Neural cell (in vitro differentiated cells): ENCODE results near the gene ANO4. TPM values are rescaled to one million over a fixed set of nuclear protein-coding genes. Genes with fewer than 3 reads are reported as not detected.
"Not testable (repeated sequence)": the region's sequence is repeated elsewhere in the genome, so short reads cannot be mapped to it uniquely, and the experiment has no call there.

Experiments used
- H2AFZ ChIP-seq: fragments of 200-600, 300-800 bp; sonication (generic), shearing (Covaris generic); 2 replicates; pipeline ENCODE4 v1.6.0; 2014; ENCODE audit warnings: low read depth, mild to moderate bottlenecking, antibody characterized with exemption, low read length, moderate library complexity
- H3F3A ChIP-seq: fragments of 200-600 bp; shearing (Covaris generic); 2 replicates; pipeline ENCODE4 v1.6.1; 2016; ENCODE audit warnings: mild to moderate bottlenecking, moderate library complexity, mixed read lengths, antibody characterized with exemption, low read length; ENCODE audit not compliant: insufficient read depth, poor library complexity, severe bottlenecking
- H3K27ac ChIP-seq: fragments of 200-600, 300-800 bp; sonication (generic), shearing (Covaris generic); 2 replicates; pipeline ENCODE4 v1.5.1; 2014; ENCODE audit warnings: mild to moderate bottlenecking, low read length, moderate library complexity
- H3K27me3 ChIP-seq: fragments of 300-800, 200-600 bp; sonication (generic), shearing (Covaris generic); 2 replicates; pipeline ENCODE4 v1.6.0; 2014; ENCODE audit warnings: mild to moderate bottlenecking, low read depth, low read length, moderate library complexity; ENCODE audit not compliant: insufficient read depth
- H3K36me3 ChIP-seq: fragments of 300-800, 200-600 bp; sonication (generic), shearing (Covaris generic); 2 replicates; pipeline ENCODE4 v1.5.1; 2014; ENCODE audit warnings: mild to moderate bottlenecking, antibody characterized with exemption, low read length, moderate library complexity; ENCODE audit not compliant: insufficient read depth
- H3K4me2 ChIP-seq: fragments of 300-800, 200-600 bp; sonication (generic), shearing (Covaris generic); 2 replicates; pipeline ENCODE4 v1.6.0; 2014; ENCODE audit warnings: mild to moderate bottlenecking, low read length
- H3K4me3 ChIP-seq: fragments of 300-800, 200-600 bp; sonication (generic), shearing (Covaris generic); 2 replicates; pipeline ENCODE4 v1.5.1; 2014; ENCODE audit warnings: mild to moderate bottlenecking, low read length, moderate library complexity
- H3K79me2 ChIP-seq: fragments of 200-600 bp; shearing (Covaris generic); replicated peaks from 2 replicates; pipeline ENCODE4 v1.6.0; 2014; ENCODE audit warnings: mild to moderate bottlenecking, low read length, moderate library complexity; ENCODE audit not compliant: insufficient read depth
- H3K9ac ChIP-seq: fragments of 300-800, 200-600 bp; sonication (generic), shearing (Covaris generic); 2 replicates; pipeline ENCODE4 v1.6.1; 2016; ENCODE audit warnings: mild to moderate bottlenecking, low read length, mixed read lengths
- H3K9me2 ChIP-seq: fragments of 200-600 bp; shearing (Covaris generic); 2 replicates; pipeline ENCODE4 v1.6.1; 2016; ENCODE audit warnings: mild to moderate bottlenecking, low read length, mixed read lengths; ENCODE audit not compliant: insufficient read depth
- H3K9me3 ChIP-seq: fragments of 200-600, 300-800 bp; sonication (generic), shearing (Covaris generic); 2 replicates; pipeline ENCODE4 v1.6.1; 2016; ENCODE audit warnings: mild to moderate bottlenecking, mixed run types, low read length, moderate library complexity, mixed read lengths
- H4K20me1 ChIP-seq: fragments of 200-600 bp; shearing (Covaris generic); 2 replicates; pipeline ENCODE4 v1.6.1; 2016; ENCODE audit warnings: mild to moderate bottlenecking, mixed run types; ENCODE audit not compliant: insufficient read depth
- CTCF ChIP-seq: fragments of 450-650 bp; IDR thresholded peaks from 2 replicates; pipeline ENCODE4 v1.5.1; 2014; ENCODE audit warnings: antibody characterized with exemption, mild to moderate bottlenecking, moderate library complexity; ENCODE audit not compliant: poor library complexity, severe bottlenecking
- EP300 ChIP-seq: fragments of 450-650 bp; conservative IDR thresholded peaks from 2 replicates; pipeline ENCODE4 v1.6.1; 2014; ENCODE audit warnings: antibody characterized with exemption, mild to moderate bottlenecking, moderate library complexity; ENCODE audit not compliant: poor library complexity, severe bottlenecking
- EZH2 ChIP-seq: fragments of 200-600, 300-800 bp; shearing (Covaris generic), sonication (generic); IDR thresholded peaks from 2 replicates; pipeline ENCODE4 v1.6.1; 2014; ENCODE audit warnings: antibody characterized with exemption, low read length, borderline replicate concordance, mild to moderate bottlenecking; ENCODE audit not compliant: insufficient read depth, poor library complexity, severe bottlenecking
- MXI1 ChIP-seq: fragments of 450-650 bp; conservative IDR thresholded peaks from 2 replicates; pipeline ENCODE4 v1.6.1; 2014; ENCODE audit warnings: antibody characterized with exemption, mild to moderate bottlenecking; ENCODE audit not compliant: poor library complexity, severe bottlenecking
- POLR2AphosphoS5 ChIP-seq: IDR thresholded peaks from 2 replicates; pipeline ENCODE4 v1.6.1; 2012
- RAD21 ChIP-seq: fragments of 450-650 bp; conservative IDR thresholded peaks from 2 replicates; pipeline ENCODE4 v1.6.1; 2014; ENCODE audit warnings: antibody characterized with exemption, mild to moderate bottlenecking, moderate library complexity
- REST ChIP-seq: IDR thresholded peaks from 2 replicates; pipeline ENCODE4 v1.6.1; 2012; ENCODE audit warnings: borderline replicate concordance
- SMC3 ChIP-seq: fragments of 450-650 bp; conservative IDR thresholded peaks from 2 replicates; pipeline ENCODE4 v1.6.1; 2014; ENCODE audit warnings: antibody characterized with exemption, mild to moderate bottlenecking, moderate library complexity; ENCODE audit not compliant: poor library complexity
- TAF1 ChIP-seq: IDR thresholded peaks from 2 replicates; pipeline ENCODE4 v1.6.1; 2012; ENCODE audit warnings: low read depth
- polyA plus RNA-seq: library from polyadenylated mRNA; depleted of rRNA; stranded (reverse); fragments of >200 nt; gene quantifications from 2 replicates; pipeline ENCODE4 v1.2.3, GENCODE V29; 2014

Gene ANO4
- polyA plus RNA-seq, 1 donor from 2014 or later, result 11.1 TPM

- Histone ChIP-seq H3K4me2 (no peak overlapping the region), H3K79me2 (no peaks in the 10 kb centered on the region), H3K36me3 (no peaks in the 10 kb centered on the region), H2AFZ (no peak overlapping the region), H3F3A (no peaks in the 10 kb centered on the region), H3K9me3 (no peaks in the 10 kb centered on the region), H3K27me3 (no peaks in the 10 kb centered on the region), H3K27ac (no peak overlapping the region), H4K20me1 (no peaks in the 10 kb centered on the region), H3K9ac (no peak overlapping the region), H3K4me3 (no peak overlapping the region), H3K9me2 (no peaks in the 10 kb centered on the region)
- no peak for TF ChIP-seq REST
- TF ChIP-seq MXI1, result no peak
- TF ChIP-seq POLR2AphosphoS5, result no peak
- no peak for TF ChIP-seq TAF1
- TF ChIP-seq RAD21, result no peak
- no peak for TF ChIP-seq EZH2
- no peak for TF ChIP-seq EP300
- no peak for TF ChIP-seq SMC3
- TF ChIP-seq CTCF, result no peak
Observed at GRCh38 chr12:101055940-101056339, 261.4 kb downstream of the ANO4 start.

- not testable (repeated sequence) for H3K4me3 ChIP-seq, H3K4me2 ChIP-seq, H3K27ac ChIP-seq, H3K36me3 ChIP-seq, H3K27me3 ChIP-seq, H3K79me2 ChIP-seq, H3F3A ChIP-seq, H2AFZ ChIP-seq, H3K9me3 ChIP-seq, H3K9me2 ChIP-seq, H3K9ac ChIP-seq, H4K20me1 ChIP-seq
Observed at GRCh38 chr12:101062508-101062907, 267.9 kb downstream of the ANO4 start.

- Histone ChIP-seq H3K4me2 (no peak overlapping the region), H3K27ac (no peak overlapping the region), H4K20me1 (no peaks in the 10 kb centered on the region), H3K36me3 (no peaks in the 10 kb centered on the region), H3K4me3 (no peak overlapping the region), H3F3A (no peaks in the 10 kb centered on the region), H3K9ac (no peak overlapping the region), H3K9me2 (no peaks in the 10 kb centered on the region), H2AFZ (no peak overlapping the region), H3K79me2 (no peaks in the 10 kb centered on the region), H3K9me3 (no peaks in the 10 kb centered on the region), H3K27me3 (no peaks in the 10 kb centered on the region)
- TF ChIP-seq TAF1 (no peak), MXI1 (no peak), REST (no peak), EP300 (no peak), EZH2 (no peak), RAD21 (no peak), CTCF (no peak), POLR2AphosphoS5 (no peak), SMC3 (no peak)
Observed at GRCh38 chr12:101064721-101065120, 270.1 kb downstream of the ANO4 start.
